ENCODE data around the gene COLEC11.

DNA sequence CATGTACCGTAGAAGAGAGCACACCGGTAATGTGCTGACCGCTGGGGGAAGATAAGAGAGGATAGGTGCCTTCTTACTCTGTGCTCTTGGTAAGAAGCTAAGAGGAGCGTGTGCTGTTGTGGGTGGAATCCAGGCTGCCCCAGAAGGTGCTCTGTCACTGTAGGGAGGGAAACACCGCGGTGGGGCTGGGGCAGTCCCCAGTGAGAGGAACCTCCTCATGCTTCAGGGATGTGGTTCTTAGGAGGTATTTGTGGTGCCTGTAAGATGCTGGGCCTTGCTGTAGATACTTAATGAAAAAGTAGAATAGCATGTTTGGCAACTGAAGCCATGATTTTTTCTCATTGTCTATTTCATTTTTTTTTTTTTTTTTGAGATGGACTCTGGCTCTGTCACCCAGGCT, 1.1 kb downstream of the COLEC11 start:
- TF ChIP-seq POLR2A (IDR thresholded peaks at IDR 0.05; ENCODE audit: low read depth, low read length) (no peak), TAF1 (IDR thresholded peaks at IDR 0.05; ENCODE audit: borderline replicate concordance, low read depth, low read length) (no peak), POLR2AphosphoS5 (IDR thresholded peaks at IDR 0.05; ENCODE audit: low read depth, low read length) (no peak)

Measured in GM12892 (cell line).